Activated gamma-delta T cell (primary cell): ENCODE measurements around the gene SLC16A8.
"Not testable (repeated sequence)": the region's sequence is repeated elsewhere in the genome, so short reads cannot be mapped to it uniquely, and the experiment has no call there.

Experiments
- DNase-seq: peaks from one replicate; lab custom pipeline; 2025; lab: John Stamatoyannopoulos, UW

The SLC16A8 gene

GRCh38 chr22:38087855-38088254 is 3.9 kb upstream of the SLC16A8 start:
- no peak for DNase-seq

GRCh38 chr22:38086942-38087341 is 3.0 kb upstream of the SLC16A8 start:
- no peak for DNase-seq

GRCh38 chr22:38086001-38086845 is 2.2 kb upstream of the SLC16A8 start:
- no peak for DNase-seq

- no peak for DNase-seq
Measured at GRCh38 chr22:38085501-38085900, 1.5 kb upstream of the SLC16A8 start.

- no peak for DNase-seq
Measured at GRCh38 chr22:38085056-38085455, 1.1 kb upstream of the SLC16A8 start.

- DNase-seq, result no peak
Measured at GRCh38 chr22:38082986-38083710, 836 bp downstream of the SLC16A8 start.

- no peak for DNase-seq
Measured at GRCh38 chr22:38081941-38082828, 1.8 kb downstream of the SLC16A8 start.

GRCh38 chr22:38081636-38081940 is 2.4 kb downstream of the SLC16A8 start:
- no peak for DNase-seq

GRCh38 chr22:38080850-38081635 is 2.9 kb downstream of the SLC16A8 start:
- DNase-seq, result no peak

GRCh38 chr22:38080474-38080849 is 3.5 kb downstream of the SLC16A8 start:
- no peak for DNase-seq

- DNase-seq, result no peak
Measured at GRCh38 chr22:38079804-38080203, 4.2 kb downstream of the SLC16A8 start.

- not testable (repeated sequence) for DNase-seq
Measured at GRCh38 chr22:38079208-38079607, 4.8 kb downstream of the SLC16A8 start.

GRCh38 chr22:38078046-38078840 is 5.7 kb downstream of the SLC16A8 start:
- DNase-seq, result no peak

- DNase-seq, result no peak
Measured at GRCh38 chr22:38077595-38077994, 6.4 kb downstream of the SLC16A8 start.

- DNase-seq, result no peak
Measured at GRCh38 chr22:38077096-38077495, 6.9 kb downstream of the SLC16A8 start.

- DNase-seq, result no peak
Measured at GRCh38 chr22:38075961-38076360, 8.0 kb downstream of the SLC16A8 start.

GRCh38 chr22:38075105-38075825 is 8.7 kb downstream of the SLC16A8 start:
- DNase-seq, result no peak

GRCh38 chr22:38074181-38075104 is 9.5 kb downstream of the SLC16A8 start:
- DNase-seq, result no peak
